Activated CD8-positive, alpha-beta T cell treated with anti-CD3 and anti-CD28 coated beads for 36 hours (primary cell): ENCODE measurements around the gene NR2F6. TPM values are rescaled to one million over a fixed set of nuclear protein-coding genes. Genes with fewer than 3 reads are reported as not detected.

Experiments used
- ATAC-seq: fragments of 200-7000 bp; cut with Tn5 transposase; one replicate; pipeline ENCODE4 v1.10.0; 2021; ENCODE audit warnings: mild to moderate bottlenecking, moderate library complexity
- CTCF ChIA-PET: fragments of 350-600 bp; sonication (Branson Sonifier 250); formaldehyde crosslinking; loops from one replicate; lab custom pipeline; 2021; ENCODE audit warnings: antibody characterized with exemption; lab: Charles Lee
- POLR2A ChIA-PET: fragments of 350-600 bp; sonication (Branson Sonifier 250); formaldehyde crosslinking; loops from one replicate; lab custom pipeline; 2021; ENCODE audit warnings: antibody characterized with exemption; lab: Charles Lee
- DNase-seq: peaks from one replicate; pipeline ENCODE4 v3.0.0-alpha.2; 2020
- H3K27ac Mint-ChIP-seq: one replicate; pipeline ENCODE4 v1.8.0; 2021; ENCODE audit warnings: mild to moderate bottlenecking, mixed read lengths
- H3K27me3 Mint-ChIP-seq: one replicate; pipeline ENCODE4 v1.8.0; 2021; ENCODE audit warnings: mixed read lengths
- H3K36me3 Mint-ChIP-seq: one replicate; pipeline ENCODE4 v1.8.0; 2021; ENCODE audit warnings: low read depth, mixed read lengths
- H3K4me1 Mint-ChIP-seq: one replicate; pipeline ENCODE4 v1.8.0; 2021; ENCODE audit warnings: low read depth, mixed read lengths
- H3K4me3 Mint-ChIP-seq: one replicate; pipeline ENCODE4 v1.8.0; 2021; ENCODE audit warnings: mild to moderate bottlenecking, moderate library complexity, mixed read lengths
- H3K9me3 Mint-ChIP-seq: one replicate; pipeline ENCODE4 v1.8.0; 2021; ENCODE audit warnings: mixed read lengths
- CTCF ChIP-seq: fragments of 200-600 bp; IDR thresholded peaks from one replicate; pipeline ENCODE4 v1.8.0; 2022; ENCODE audit warnings: antibody characterized with exemption, mild to moderate bottlenecking
- intact Hi-C: fragments of 100-400 bp; cut with micrococcal nuclease; formaldehyde crosslinking; loops from one replicate; pipeline ENCODE4 v1.10.0; 2022
- total RNA-seq, 2 experiments: library from RNA; stranded (reverse); gene quantifications; one replicate each; pipeline ENCODE4 v1.2.3, GENCODE V29; 2021

NR2F6 gene
- total RNA-seq, 2 experiments from 2014 or later: 7.0 TPM

GRCh38 chr19:17206736-17207581 lies 38.8 kb downstream of the NR2F6 start:
- Mint-ChIP-seq H3K27me3 (no peaks in the 10 kb centered on the region), H3K27ac (no peak overlapping the region), H3K36me3 (peaks cover 45% of the 10 kb centered on the region), H3K4me3 (no peak overlapping the region), H3K4me1 (peaks cover 12% of the 10 kb centered on the region), H3K9me3 (no peaks in the 10 kb centered on the region)
- ChIA-PET CTCF (interaction anchor here (1.9 kb wide), 1 partner anchor 76 kb away, joined by 6 read pairs; no protein-coding TSS in a partner anchor), POLR2A (interaction anchor here (2.3 kb wide), 1 partner anchor 8 kb away, joined by 7 read pairs; the partner anchor contains the start of gene USE1)
- TF ChIP-seq CTCF: no peak
- DNase-seq (no peak), ATAC-seq (no peak)
- intact Hi-C loops: no loop called here

- POLR2A ChIA-PET: interaction anchor here (0.6 to 2.3 kb wide), 2 partner anchors 10 to 239 kb away, joined by 3 to 7 read pairs; partner anchors contain the start of gene USE1
- ATAC-seq: peak; percentile 46
- intact Hi-C loops: no loop called here
- Mint-ChIP-seq H3K4me1 (peaks cover 12% of the 10 kb centered on the region), H3K9me3 (no peaks in the 10 kb centered on the region), H3K27ac (no peak overlapping the region), H3K27me3 (no peaks in the 10 kb centered on the region), H3K4me3 (no peak overlapping the region), H3K36me3 (peaks cover 51% of the 10 kb centered on the region)
- peak; percentile 69 for DNase-seq
- peak; percentile 48 for TF ChIP-seq CTCF
- CTCF ChIA-PET: interaction anchor here (1.0 to 1.9 kb wide), 5 partner anchors 16 to 77 kb away, joined by 3 to 6 read pairs (median 3); no protein-coding TSS in a partner anchor
Observed at GRCh38 chr19:17205237-17206140, 40.2 kb downstream of the NR2F6 start.

GRCh38 chr19:17202713-17203112 lies 43.0 kb downstream of the NR2F6 start:
- intact Hi-C loops: no loop called here
- peaks cover 48% of the 10 kb centered on the region for H3K36me3 Mint-ChIP-seq
- H3K9me3 Mint-ChIP-seq: no peaks in the 10 kb centered on the region
- H3K27ac Mint-ChIP-seq: no peak overlapping the region
- no peak for ATAC-seq
- DNase-seq: no peak
- H3K4me1 Mint-ChIP-seq: no peaks in the 10 kb centered on the region
- TF ChIP-seq CTCF: no peak
- CTCF ChIA-PET: no interaction called here
- POLR2A ChIA-PET: interaction anchor here (1.0 kb wide), 1 partner anchor 12 kb away, joined by 3 read pairs; the partner anchor contains the start of gene USE1
- no peaks in the 10 kb centered on the region for H3K27me3 Mint-ChIP-seq
- H3K4me3 Mint-ChIP-seq: no peak overlapping the region

GRCh38 chr19:17202249-17202648 lies 43.5 kb downstream of the NR2F6 start:
- peak; percentile 64 for ATAC-seq
- Mint-ChIP-seq H3K36me3 (peaks cover 50% of the 10 kb centered on the region), H3K27me3 (no peaks in the 10 kb centered on the region), H3K9me3 (no peaks in the 10 kb centered on the region), H3K27ac (no peak overlapping the region), H3K4me3 (no peak overlapping the region), H3K4me1 (no peaks in the 10 kb centered on the region)
- CTCF ChIA-PET: no interaction called here
- no peak for TF ChIP-seq CTCF
- peak; percentile 59 for DNase-seq
- POLR2A ChIA-PET: interaction anchor here (1.0 kb wide), 1 partner anchor 13 kb away, joined by 3 read pairs; the partner anchor contains the start of gene USE1
- intact Hi-C loops: no loop called here
